Measurements from ENCODE around the gene KIF17. TPM values are rescaled to one million over a fixed set of nuclear protein-coding genes. Genes with fewer than 3 reads are reported as not detected.

KIF17 gene
- total RNA-seq, 2 experiments from 2014 or later: not detected

DNA sequence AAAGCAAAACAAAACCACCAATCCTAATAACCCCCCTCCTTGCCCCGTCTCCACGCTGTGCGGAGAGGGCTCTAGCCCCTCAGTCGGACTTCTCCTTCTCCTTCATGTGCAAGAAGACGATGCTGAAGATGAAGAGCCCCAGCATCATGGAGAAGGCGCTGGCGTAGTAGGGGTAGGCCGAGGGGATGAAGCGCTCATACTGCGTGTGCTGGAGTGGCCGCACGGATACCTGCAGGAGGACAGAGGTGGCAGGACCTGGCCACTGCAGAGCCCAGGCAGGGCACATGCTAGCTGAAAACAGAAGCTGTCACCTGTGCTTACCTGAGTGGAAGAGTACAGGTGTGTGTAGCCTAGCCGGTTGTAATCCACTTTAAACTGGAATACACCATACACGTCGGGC lies 65.5 kb downstream of the KIF17 start:
- peaks cover 8% of the 10 kb centered on the region for H3K4me1 Mint-ChIP-seq
- ChIA-PET CTCF (interaction anchor here (1.2 kb wide), 1 partner anchor 12 kb away, joined by 3 read pairs; no protein-coding TSS in a partner anchor), POLR2A (interaction anchor here (1.4 kb wide), 1 partner anchor 9 kb away, joined by 4 read pairs; the partner anchor contains the start of gene DDOST)

DNA sequence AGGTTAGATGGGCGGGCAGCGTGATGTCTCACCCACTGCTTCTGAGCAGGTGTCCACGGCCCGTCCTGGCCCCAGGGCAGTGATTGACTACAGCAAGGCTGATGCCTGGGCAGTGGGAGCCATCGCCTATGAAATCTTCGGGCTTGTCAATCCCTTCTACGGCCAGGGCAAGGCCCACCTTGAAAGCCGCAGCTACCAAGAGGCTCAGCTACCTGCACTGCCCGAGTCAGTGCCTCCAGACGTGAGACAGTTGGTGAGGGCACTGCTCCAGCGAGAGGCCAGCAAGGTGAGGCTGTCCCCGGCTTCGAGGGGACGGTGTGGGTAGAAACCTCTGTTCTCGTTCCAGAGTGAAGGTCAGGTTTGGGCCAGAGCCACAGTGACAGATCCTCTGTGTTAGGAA lies 68.9 kb downstream of the KIF17 start:
- Mint-ChIP-seq H3K27ac (no peak overlapping the region), H3K36me3 (ENCODE audit: low read depth) (peaks cover 46% of the 10 kb centered on the region), H3K4me1 (no peaks in the 10 kb centered on the region), H3K4me3 (no peak overlapping the region), H3K9me3 (no peaks in the 10 kb centered on the region), H3K27me3 (no peaks in the 10 kb centered on the region)
- POLR2A ChIA-PET: interaction anchor here (1.5 kb wide), 1 partner anchor 15 kb away, joined by 6 read pairs; no protein-coding TSS in a partner anchor
- CTCF ChIA-PET: no interaction called here
- no peak for DNase-seq

More for the DNA sequence above, 65.5 kb downstream of the KIF17 start:
- Mint-ChIP-seq H3K27me3 (no peaks in the 10 kb centered on the region), H3K36me3 (ENCODE audit: low read depth) (peaks cover 77% of the 10 kb centered on the region), H3K9me3 (no peaks in the 10 kb centered on the region), H3K27ac (no peak overlapping the region), H3K4me3 (no peak overlapping the region)
- DNase-seq: no peak

DNA sequence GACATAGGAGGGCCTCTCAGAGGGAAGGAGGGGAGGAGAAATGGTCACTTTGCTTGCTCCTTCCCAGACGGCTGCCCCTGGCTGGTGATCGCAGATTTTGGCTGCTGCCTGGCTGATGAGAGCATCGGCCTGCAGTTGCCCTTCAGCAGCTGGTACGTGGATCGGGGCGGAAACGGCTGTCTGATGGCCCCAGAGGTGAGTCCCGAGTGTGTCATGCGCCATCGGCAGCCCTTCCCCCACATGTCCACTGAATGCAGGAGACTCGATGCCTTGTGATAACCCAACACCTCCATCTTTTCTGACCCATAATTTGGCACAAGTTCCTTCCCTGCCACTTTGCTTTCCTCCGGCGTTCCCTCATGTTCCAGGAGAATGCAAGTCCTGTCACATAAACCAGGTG lies 69.4 kb downstream of the KIF17 start:
- H3K4me3 Mint-ChIP-seq: no peak overlapping the region
- H3K36me3 Mint-ChIP-seq (ENCODE audit: low read depth): peaks cover 41% of the 10 kb centered on the region
- no peak overlapping the region for H3K27ac Mint-ChIP-seq
- no peak for DNase-seq
- H3K9me3 Mint-ChIP-seq: no peaks in the 10 kb centered on the region
- CTCF ChIA-PET: interaction anchor here (0.8 kb wide), 1 partner anchor 14 kb away, joined by 3 read pairs; no protein-coding TSS in a partner anchor
- no peaks in the 10 kb centered on the region for H3K27me3 Mint-ChIP-seq
- no peaks in the 10 kb centered on the region for H3K4me1 Mint-ChIP-seq
- POLR2A ChIA-PET: interaction anchor here (1.5 kb wide), 1 partner anchor 15 kb away, joined by 6 read pairs; no protein-coding TSS in a partner anchor

DNA sequence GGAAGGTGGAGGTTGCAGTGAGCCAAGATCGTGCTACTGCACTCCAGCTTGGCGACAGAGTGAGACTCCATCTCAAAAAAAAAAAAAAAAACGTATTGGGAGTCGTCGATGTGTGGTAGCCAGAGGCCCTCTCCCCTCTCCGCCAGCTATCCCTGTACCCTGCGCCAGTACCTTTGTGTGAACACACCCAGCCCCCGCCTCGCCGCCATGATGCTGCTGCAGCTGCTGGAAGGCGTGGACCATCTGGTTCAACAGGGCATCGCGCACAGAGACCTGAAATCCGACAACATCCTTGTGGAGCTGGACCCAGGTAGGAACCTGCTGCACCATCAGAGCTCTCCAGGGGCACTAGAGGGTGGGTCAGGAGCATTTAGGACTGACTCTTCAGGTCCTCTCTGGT lies 72.4 kb downstream of the KIF17 start:
- POLR2A ChIA-PET: interaction anchor here (0.9 to 1.0 kb wide), 3 partner anchors 10 to 16 kb away, joined by 3 to 4 read pairs (median 3); partner anchors contain the start of gene DDOST
- no peaks in the 10 kb centered on the region for H3K4me1 Mint-ChIP-seq

DNA sequence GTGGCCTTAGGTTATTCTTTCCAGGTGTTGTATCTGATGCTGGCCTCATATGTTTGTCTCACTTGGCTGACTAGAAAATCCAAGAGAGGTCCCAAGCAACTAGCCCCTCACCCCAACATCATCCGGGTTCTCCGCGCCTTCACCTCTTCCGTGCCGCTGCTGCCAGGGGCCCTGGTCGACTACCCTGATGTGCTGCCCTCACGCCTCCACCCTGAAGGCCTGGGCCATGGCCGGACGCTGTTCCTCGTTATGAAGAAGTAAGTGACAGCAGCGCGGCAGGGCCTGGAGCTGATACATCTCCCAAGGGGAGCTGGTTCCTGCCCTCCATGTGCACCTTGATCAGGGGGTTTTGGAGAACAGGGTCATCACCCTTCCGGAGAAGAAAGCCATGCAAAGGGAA lies 73.4 kb downstream of the KIF17 start:
- no peak overlapping the region for H3K27ac Mint-ChIP-seq
- ChIA-PET POLR2A (no interaction called here), CTCF (interaction anchor here (2.9 kb wide), 1 partner anchor 11 kb away, joined by 22 read pairs; the partner anchor contains the start of gene PINK1)
- H3K36me3 Mint-ChIP-seq (ENCODE audit: low read depth): peaks cover 8% of the 10 kb centered on the region
- DNase-seq: no peak
- no peaks in the 10 kb centered on the region for H3K4me1 Mint-ChIP-seq
- no peaks in the 10 kb centered on the region for H3K9me3 Mint-ChIP-seq
- no peaks in the 10 kb centered on the region for H3K27me3 Mint-ChIP-seq
- no peak overlapping the region for H3K4me3 Mint-ChIP-seq

More for the DNA sequence above, 72.4 kb downstream of the KIF17 start:
- no peak overlapping the region for H3K27ac Mint-ChIP-seq
- DNase-seq: no peak
- peaks cover 18% of the 10 kb centered on the region for H3K36me3 Mint-ChIP-seq (ENCODE audit: low read depth)
- no peaks in the 10 kb centered on the region for H3K27me3 Mint-ChIP-seq
- no peaks in the 10 kb centered on the region for H3K9me3 Mint-ChIP-seq
- H3K4me3 Mint-ChIP-seq: no peak overlapping the region
- CTCF ChIA-PET: interaction anchor here (1.5 to 2.9 kb wide), 2 partner anchors 12 to 16 kb away, joined by 8 to 22 read pairs; partner anchors contain the start of genes DDOST and PINK1

DNA sequence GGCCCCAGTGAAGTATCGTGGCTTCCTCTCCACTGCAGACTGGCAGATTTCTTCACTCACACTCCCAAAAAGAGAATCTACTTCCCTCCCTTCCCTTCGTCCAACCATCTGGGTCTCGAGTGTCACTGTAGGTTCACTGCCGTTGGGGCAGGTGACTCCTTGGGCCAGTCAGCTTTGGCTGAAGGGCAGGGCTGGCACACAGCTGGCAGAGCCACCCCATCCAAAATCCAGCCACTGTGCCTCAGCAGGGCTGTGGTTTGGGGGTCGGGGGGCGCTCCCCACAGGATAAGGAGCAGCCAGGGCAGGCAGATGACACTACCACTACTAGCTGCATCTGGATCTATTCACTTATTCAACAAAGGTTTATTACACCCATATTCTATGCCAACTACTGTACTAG lies 74.7 kb downstream of the KIF17 start:
- Mint-ChIP-seq H3K4me1 (no peaks in the 10 kb centered on the region), H3K9me3 (no peaks in the 10 kb centered on the region), H3K36me3 (ENCODE audit: low read depth) (no peaks in the 10 kb centered on the region), H3K4me3 (no peak overlapping the region), H3K27ac (no peak overlapping the region), H3K27me3 (no peaks in the 10 kb centered on the region)
- POLR2A ChIA-PET: interaction anchor here (1.7 kb wide), 1 partner anchor 17 kb away, joined by 4 read pairs; no protein-coding TSS in a partner anchor
- no peak for DNase-seq
- CTCF ChIA-PET: interaction anchor here (1.2 to 1.4 kb wide), 2 partner anchors 9 to 68 kb away, joined by 3 to 7 read pairs; no protein-coding TSS in a partner anchor

DNA sequence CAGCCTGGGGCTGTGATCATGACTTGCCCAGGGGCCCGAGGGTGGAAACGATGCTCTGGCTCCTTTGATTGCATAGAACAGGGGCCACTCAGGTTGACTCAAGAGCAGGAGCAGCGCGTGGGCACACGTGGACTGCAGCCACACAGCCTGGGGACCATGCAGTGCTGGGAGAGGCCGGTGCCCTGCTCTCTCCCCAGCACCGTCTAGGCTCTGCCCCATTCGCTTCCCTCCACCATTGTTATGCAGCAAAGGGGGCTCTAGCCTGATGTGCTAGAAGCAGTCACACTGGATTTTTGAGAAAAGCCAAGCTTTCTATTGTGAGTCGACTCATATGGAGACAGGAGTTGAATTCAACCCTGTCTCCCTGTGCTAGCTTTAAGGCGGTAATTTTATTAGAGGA lies 75.8 kb downstream of the KIF17 start:
- H3K4me3 Mint-ChIP-seq: no peak overlapping the region
- no peaks in the 10 kb centered on the region for H3K36me3 Mint-ChIP-seq (ENCODE audit: low read depth)
- no peak overlapping the region for H3K27ac Mint-ChIP-seq
- CTCF ChIA-PET: interaction anchor here (0.7 to 1.3 kb wide), 4 partner anchors 9 to 120 kb away, joined by 3 to 6 read pairs (median 4); partner anchors contain the start of genes DDOST and PINK1
- POLR2A ChIA-PET: interaction anchor here (1.7 kb wide), 1 partner anchor 18 kb away, joined by 4 read pairs; no protein-coding TSS in a partner anchor
- no peaks in the 10 kb centered on the region for H3K4me1 Mint-ChIP-seq
- no peaks in the 10 kb centered on the region for H3K27me3 Mint-ChIP-seq
- no peaks in the 10 kb centered on the region for H3K9me3 Mint-ChIP-seq
- DNase-seq: no peak

DNA sequence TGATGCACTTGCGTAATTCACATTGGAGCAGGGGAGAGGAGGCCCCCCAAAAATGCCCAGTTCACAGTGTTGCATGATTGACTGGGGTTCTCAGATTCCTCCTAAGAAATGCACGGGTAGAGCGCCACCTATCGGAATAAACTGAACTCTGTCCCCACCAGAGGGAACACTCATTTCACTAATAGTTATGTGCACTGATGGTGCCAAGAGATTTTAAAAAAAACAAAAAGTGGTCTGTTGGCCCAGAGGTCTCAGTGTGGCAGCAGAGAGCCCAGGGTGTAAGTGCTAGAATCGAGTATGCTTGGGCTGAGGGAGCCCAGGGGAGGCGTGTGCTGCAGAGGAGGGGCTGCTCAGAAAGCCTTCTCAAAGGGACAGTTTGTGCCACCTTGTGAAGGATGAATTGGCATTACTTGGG lies 77.6 kb downstream of the KIF17 start:
- CTCF ChIA-PET: interaction anchor here (1.3 to 1.4 kb wide), 2 partner anchors 13 to 113 kb away, joined by 3 read pairs; no protein-coding TSS in a partner anchor
- H3K4me1 Mint-ChIP-seq: no peaks in the 10 kb centered on the region
- no peaks in the 10 kb centered on the region for H3K27me3 Mint-ChIP-seq
- no peak overlapping the region for H3K4me3 Mint-ChIP-seq
- no peaks in the 10 kb centered on the region for H3K36me3 Mint-ChIP-seq (ENCODE audit: low read depth)
- POLR2A ChIA-PET: no interaction called here
- peak; percentile 66 for DNase-seq
- no peaks in the 10 kb centered on the region for H3K9me3 Mint-ChIP-seq
- H3K27ac Mint-ChIP-seq: no peak overlapping the region

DNA sequence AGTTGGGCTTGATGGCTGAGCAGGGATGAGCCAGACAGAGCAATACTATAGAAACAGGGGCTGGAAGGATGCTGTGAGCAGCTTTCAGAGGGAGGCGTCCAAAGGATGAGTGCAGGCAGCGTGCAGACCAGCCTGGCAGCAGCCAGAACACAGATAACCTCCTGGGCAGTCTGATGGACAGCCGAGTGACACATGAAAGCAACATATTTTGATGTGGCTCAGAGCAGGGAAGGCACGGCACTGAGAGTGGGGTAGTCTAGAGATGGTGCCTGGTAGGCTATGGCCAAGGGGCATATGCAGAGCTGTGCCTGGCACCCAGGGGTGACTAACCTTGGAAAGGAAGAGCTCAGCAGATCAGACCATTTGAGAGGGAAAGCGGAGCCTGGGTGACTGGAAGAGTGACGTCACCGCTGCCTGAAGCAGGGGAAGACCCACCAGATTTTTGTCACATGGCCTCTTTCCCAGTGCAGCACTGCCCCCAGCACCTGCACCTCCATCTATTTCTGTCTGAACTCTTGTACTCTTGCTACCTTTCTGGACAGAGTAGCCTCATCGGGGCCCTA lies 80.9 kb downstream of the KIF17 start:
- Mint-ChIP-seq H3K27me3 (peaks cover 2% of the 10 kb centered on the region), H3K9me3 (no peaks in the 10 kb centered on the region), H3K4me1 (peaks cover 14% of the 10 kb centered on the region), H3K36me3 (ENCODE audit: low read depth) (no peaks in the 10 kb centered on the region), H3K27ac (no peak overlapping the region), H3K4me3 (no peak overlapping the region)
- CTCF ChIA-PET: interaction anchor here (0.6 to 1.1 kb wide), 2 partner anchors 36 to 554 kb away, joined by 3 read pairs; no protein-coding TSS in a partner anchor
- no peak for DNase-seq
- POLR2A ChIA-PET: interaction anchor here (1.3 kb wide), 1 partner anchor 14 kb away, joined by 3 read pairs; no protein-coding TSS in a partner anchor

DNA sequence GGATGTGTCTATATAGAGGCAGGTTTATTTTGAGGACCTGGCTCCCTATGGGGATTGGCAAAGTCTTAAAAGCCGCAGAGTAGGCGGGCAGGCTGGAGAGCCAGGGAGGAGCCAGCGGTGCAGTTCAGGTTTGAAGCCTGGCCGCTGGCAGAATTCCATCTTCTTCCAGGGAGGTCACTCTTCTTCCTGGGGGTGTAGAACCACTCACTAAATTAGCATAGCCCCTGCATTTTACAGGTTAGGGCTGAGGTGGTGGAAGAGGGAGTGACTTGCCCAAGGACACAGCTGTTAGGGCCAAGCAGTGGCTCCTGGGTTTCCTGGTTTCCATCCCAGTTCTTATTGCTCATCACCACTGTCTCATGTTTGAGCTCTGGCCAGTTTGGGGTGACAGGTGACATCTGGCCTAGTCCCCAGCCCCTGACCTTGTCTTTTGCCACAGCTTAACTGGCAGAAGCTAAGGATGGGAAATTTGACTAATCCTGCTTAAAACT lies 83.2 kb downstream of the KIF17 start:
- Mint-ChIP-seq H3K27me3 (peaks cover 7% of the 10 kb centered on the region), H3K27ac (no peak overlapping the region), H3K36me3 (ENCODE audit: low read depth) (no peaks in the 10 kb centered on the region), H3K4me3 (peak overlapping the region; percentile 77), H3K9me3 (no peaks in the 10 kb centered on the region), H3K4me1 (peaks cover 14% of the 10 kb centered on the region)
- DNase-seq: peak; percentile 23
- CTCF ChIA-PET: interaction anchor here (0.6 to 3.5 kb wide), 11 partner anchors 9 to 422 kb away, joined by 3 to 37 read pairs (median 4); partner anchors contain the start of gene DDOST
- POLR2A ChIA-PET: interaction anchor here (0.9 to 2.7 kb wide), 4 partner anchors 26 to 152 kb away, joined by 3 to 19 read pairs (median 6); partner anchors contain the start of genes CDA, DDOST and HP1BP3

DNA sequence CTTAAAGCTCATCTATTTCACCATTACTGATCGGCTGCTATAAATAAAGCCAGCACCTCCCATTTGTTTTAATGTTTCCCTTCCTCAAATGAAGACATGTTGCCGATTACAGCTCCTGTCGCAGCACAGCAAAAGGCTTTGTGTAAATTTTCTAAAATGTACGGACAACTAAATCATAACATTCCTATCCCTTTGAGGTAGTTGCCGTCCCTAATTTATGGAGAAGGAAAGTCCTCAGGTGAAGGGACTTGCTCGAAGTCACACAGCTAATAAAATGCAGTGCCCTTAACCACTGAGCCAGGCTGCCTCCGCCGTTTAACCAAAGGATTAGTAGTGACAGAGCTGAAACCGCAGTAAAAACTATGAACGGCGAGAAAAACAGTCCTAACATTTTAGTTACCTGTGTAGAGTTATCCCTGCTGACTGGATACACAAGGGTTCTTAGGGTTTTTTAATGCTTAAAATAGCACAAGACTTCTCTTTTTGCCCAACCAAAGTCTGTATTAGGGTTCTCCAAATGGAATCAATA lies 83.7 kb downstream of the KIF17 start:
- ChIA-PET POLR2A (interaction anchor here (0.8 to 2.7 kb wide), 11 partner anchors 12 to 153 kb away, joined by 3 to 19 read pairs (median 4); partner anchors contain the start of genes CDA, DDOST and HP1BP3), CTCF (interaction anchor here (0.6 to 3.5 kb wide), 23 partner anchors 8 to 751 kb away, joined by 3 to 37 read pairs (median 4); partner anchors contain the start of genes CDA and DDOST)
- Mint-ChIP-seq H3K36me3 (ENCODE audit: low read depth) (no peaks in the 10 kb centered on the region), H3K4me1 (peaks cover 14% of the 10 kb centered on the region), H3K4me3 (peak overlapping the region; percentile 77), H3K9me3 (no peaks in the 10 kb centered on the region), H3K27ac (peak overlapping the region; percentile 21), H3K27me3 (peaks cover 7% of the 10 kb centered on the region)
- DNase-seq: peak; percentile 21

DNA sequence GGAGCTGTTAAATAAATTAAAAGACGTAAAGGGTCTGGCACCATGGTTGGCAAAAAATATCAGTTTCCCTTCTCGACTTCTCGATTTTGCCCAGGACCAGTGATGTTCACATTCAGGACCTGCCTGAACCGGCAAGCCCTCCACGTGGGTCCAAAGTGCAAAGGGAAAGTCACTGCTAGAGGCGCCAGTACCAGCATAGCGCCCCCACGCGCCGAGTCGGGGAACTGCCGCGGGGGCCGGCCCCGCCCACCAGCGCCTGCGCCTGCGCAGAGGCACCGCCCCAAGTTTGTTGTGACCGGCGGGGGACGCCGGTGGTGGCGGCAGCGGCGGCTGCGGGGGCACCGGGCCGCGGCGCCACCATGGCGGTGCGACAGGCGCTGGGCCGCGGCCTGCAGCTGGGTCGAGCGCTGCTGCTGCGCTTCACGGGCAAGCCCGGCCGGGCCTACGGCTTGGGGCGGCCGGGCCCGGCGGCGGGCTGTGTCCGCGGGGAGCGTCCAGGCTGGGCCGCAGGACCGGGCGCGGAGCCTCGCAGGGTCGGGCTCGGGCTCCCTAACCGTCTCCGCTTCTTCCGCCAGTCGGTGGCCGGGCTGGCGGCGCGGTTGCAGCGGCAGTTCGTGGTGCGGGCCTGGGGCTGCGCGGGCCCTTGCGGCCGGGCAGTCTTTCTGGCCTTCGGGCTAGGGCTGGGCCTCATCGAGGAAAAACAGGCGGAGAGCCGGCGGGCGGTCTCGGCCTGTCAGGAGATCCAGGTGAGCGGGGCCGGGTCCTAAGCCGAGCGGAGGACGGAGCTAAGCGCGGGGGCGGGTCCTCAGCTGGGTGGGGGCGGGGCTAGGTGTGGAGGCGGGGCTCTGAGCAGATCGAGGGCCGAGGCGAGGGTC lies 84.4 kb downstream of the KIF17 start, which contains the start of gene PINK1:
Gene PINK1, plus strand, starts transcription at position 269 of the 875 bp plus-strand sequence. Its CDS starts 91 bp downstream, at position 360.
- Mint-ChIP-seq H3K4me3 (peak within 1 kb of the TSS; percentile 77), H3K36me3 (ENCODE audit: low read depth) (no peaks in the 10 kb centered on the region), H3K27me3 (peaks cover 9% of the 10 kb centered on the region), H3K9me3 (no peaks in the 10 kb centered on the region), H3K4me1 (peaks cover 14% of the 10 kb centered on the region), H3K27ac (peak within 1 kb of the TSS; percentile 44)
- POLR2A ChIA-PET: interaction anchor here (0.8 to 2.7 kb wide), 11 partner anchors 13 to 153 kb away, joined by 3 to 19 read pairs (median 4); partner anchors contain the start of genes CDA, DDOST and HP1BP3
- CTCF ChIA-PET: interaction anchor here (0.6 to 3.5 kb wide), 27 partner anchors 8 to 750 kb away, joined by 3 to 37 read pairs (median 4); partner anchors contain the start of genes CDA, DDOST and MUL1
- DNase-seq: peak; percentile 90
